HepG2 (cell line): ENCODE results near the gene NCOA7. TPM values are rescaled to one million over a fixed set of nuclear protein-coding genes. Genes with fewer than 3 reads are reported as not detected.

ENCODE experiments used
- ATAC-seq: fragments of 200-7000 bp; cut with Tn5 transposase; 3 replicates; pipeline ENCODE4 v1.9.1; 2020; ENCODE audit warnings: mild to moderate bottlenecking, moderate library complexity
- Bru-seq: library from RNA; stranded (reverse); fragments of 400-500 nt; gene quantifications from one replicate; lab custom pipeline; 2021; lab: Mats Ljungman, UMichigan
- BruChase-seq, 2 experiments: library from RNA; stranded (reverse); fragments of 400-500 nt; gene quantifications; one replicate each; lab custom pipeline; 2021; lab: Mats Ljungman, UMichigan
- BruUV-seq: library from RNA; stranded (reverse); fragments of 400-500 nt; replicated peaks from 2 replicates; lab custom pipeline; 2021; lab: Mats Ljungman, UMichigan
- CTCF ChIA-PET: fragments of 300-600 bp; formaldehyde crosslinking; extraction: SDS; loops from one replicate; lab custom pipeline; 2021; ENCODE audit warnings: low total read pairs, inconsistent platforms, low intra/inter-chr PET ratio; lab: Yijun Ruan, JAX
- POLR2A ChIA-PET: fragments of 350-600 bp; sonication (Branson Sonifier 250); formaldehyde crosslinking; loops from one replicate; lab custom pipeline; 2020; ENCODE audit warnings: antibody characterized with exemption, inconsistent platforms; lab: Yijun Ruan, JAX
- DNase-seq: peaks from one replicate; pipeline ENCODE4 v3.0.0-alpha.2; 2015; ENCODE audit warnings: low spot score
- FAIRE-seq: peaks from 3 replicates; lab custom pipeline; 2011; peaks lifted over from hg19 to GRCh38; lab: Jason Lieb, UNC
- H2AFZ ChIP-seq: one replicate; pipeline ENCODE4 v1.6.1; 2011; ENCODE audit warnings: low read length, inconsistent platforms
- H3K27ac ChIP-seq: fragments of 300-600 bp; 3 replicates; pipeline ENCODE4 v1.8.0; 2011; ENCODE audit warnings: mixed run types, mild to moderate bottlenecking, mixed read lengths, low read length, inconsistent platforms; ENCODE audit not compliant: insufficient read depth; ENCODE audit errors: extremely low read length
- H3K27me3 ChIP-seq, 2 experiments: fragments of 200-600 bp in 1 of 2; 2 replicates in 1 of 2; 3 replicates in 1 of 2; pipeline versions ENCODE4 v1.6.0 to v1.8.0; 2011; ENCODE audit warnings: low read length in 2 of 2, mild to moderate bottlenecking in 2 of 2, moderate library complexity in 2 of 2, inconsistent platforms in 1 of 2; ENCODE audit not compliant: insufficient read depth in 2 of 2, control insufficient read depth in 1 of 2
- H3K36me3 ChIP-seq, 2 experiments: fragments of 200-600 bp in 1 of 2; replicated peaks in 1 of 2; 2 replicates in 1 of 2; 3 replicates in 1 of 2; pipeline versions ENCODE4 v1.5.1 to v1.8.0; 2011; ENCODE audit warnings: low read length in 2 of 2, inconsistent platforms in 1 of 2; ENCODE audit not compliant: insufficient read depth in 2 of 2, control insufficient read depth in 1 of 2
- H3K4me1 ChIP-seq: 2 replicates; pipeline ENCODE4 v1.5.1; 2012; ENCODE audit warnings: low read length, inconsistent platforms; ENCODE audit not compliant: insufficient read depth
- H3K4me2 ChIP-seq: 2 replicates; pipeline ENCODE4 v1.6.0; 2011; ENCODE audit warnings: low read depth, low read length, inconsistent platforms
- H3K4me3 ChIP-seq, 3 experiments: fragments of 200-600 bp in 1 of 3; sonication (generic), shearing (Covaris generic) in 1 of 3; replicated peaks in 1 of 3; 2 replicates each; pipeline ENCODE4 v1.5.1; 2011 to 2016; ENCODE audit warnings: low read length in 3 of 3, inconsistent platforms in 2 of 3, low read depth in 2 of 3, mild to moderate bottlenecking in 2 of 3, control low read depth in 1 of 3, mixed read lengths in 1 of 3; ENCODE audit not compliant: insufficient read depth in 1 of 3
- H3K79me2 ChIP-seq: one replicate; pipeline ENCODE4 v1.6.1; 2011; ENCODE audit warnings: low read length, inconsistent platforms; ENCODE audit not compliant: insufficient read depth
- H3K9ac ChIP-seq: 2 replicates; pipeline ENCODE4 v1.6.0; 2011; ENCODE audit warnings: mild to moderate bottlenecking, low read depth, low read length, inconsistent platforms; ENCODE audit not compliant: insufficient read depth
- H3K9me3 ChIP-seq: 2 replicates; pipeline ENCODE4 v1.5.1; 2012; ENCODE audit warnings: mild to moderate bottlenecking, low read length
- H4K20me1 ChIP-seq: 2 replicates; pipeline ENCODE4 v1.6.0; 2011; ENCODE audit warnings: inconsistent platforms, mild to moderate bottlenecking, low read length, moderate library complexity; ENCODE audit not compliant: insufficient read depth
- GPN1 ChIP-seq: sonication (generic); formaldehyde crosslinking; IDR thresholded peaks from 2 replicates; pipeline ENCODE4 v1.5.1; 2020; ENCODE audit warnings: missing genetic modification reagents, borderline replicate concordance
- NAIF1 ChIP-seq: sonication (generic); formaldehyde crosslinking; IDR thresholded peaks from 2 replicates; pipeline ENCODE4 v1.5.0; 2020; ENCODE audit warnings: mild to moderate bottlenecking, missing genetic modification reagents, borderline replicate concordance
- PHF20 ChIP-seq: sonication (generic); formaldehyde crosslinking; IDR thresholded peaks from 2 replicates; pipeline ENCODE4 v1.5.0; 2020; ENCODE audit warnings: mild to moderate bottlenecking, missing genetic modification reagents
- RARA ChIP-seq: IDR thresholded peaks from 2 replicates; pipeline ENCODE4 v1.6.1; 2016; ENCODE audit warnings: missing genetic modification reagents, missing compliant biosample characterization
- RBAK ChIP-seq: sonication (generic); formaldehyde crosslinking; IDR thresholded peaks from 2 replicates; pipeline ENCODE4 v1.5.1; 2020; ENCODE audit warnings: mild to moderate bottlenecking, missing genetic modification reagents
- THYN1 ChIP-seq: sonication (generic); formaldehyde crosslinking; IDR thresholded peaks from 2 replicates; pipeline ENCODE4 v1.8.1; 2023; ENCODE audit warnings: low read depth, mild to moderate bottlenecking, moderate library complexity, missing genetic modification reagents, borderline replicate concordance
- ZMAT3 ChIP-seq: sonication (generic); formaldehyde crosslinking; conservative IDR thresholded peaks from 2 replicates; pipeline ENCODE4 v1.7.0; 2021; ENCODE audit warnings: missing genetic modification reagents
- ZNF431 ChIP-seq: sonication (generic); formaldehyde crosslinking; IDR thresholded peaks from 2 replicates; pipeline ENCODE4 v1.9.0; 2022; ENCODE audit warnings: missing genetic modification reagents, low read depth, mild to moderate bottlenecking, borderline replicate concordance
- ZNF670 ChIP-seq: sonication (generic); formaldehyde crosslinking; IDR thresholded peaks from 2 replicates; pipeline ENCODE4 v1.8.0; 2022; ENCODE audit warnings: mild to moderate bottlenecking, missing genetic modification reagents, borderline replicate concordance
- WGBS: methylation state at CpG from one replicate; pipeline ENCODE4 v1.1.6; 2017; ENCODE audit warnings: low lambda C conversion rate; 5-methylcytosine and 5-hydroxymethylcytosine counted together
- in situ Hi-C: cut with HindIII; loops from 2 replicates; pipeline ENCODE4 v1.10.0; 2017; ENCODE audit warnings: low pct_unique_long_range_greater_than_20kb; ENCODE audit not compliant: extremely low pct_ligation_motif_present
- intact Hi-C: fragments of 100-400 bp; cut with micrococcal nuclease; formaldehyde crosslinking; loops from one replicate; pipeline ENCODE4 v1.10.0; 2022; ENCODE audit not compliant: unreplicated experiment
- long read RNA-seq, 2 experiments: library from RNA in 1 of 2; library from polyadenylated mRNA in 1 of 2; stranded (forward) in 1 of 2; unstranded in 1 of 2; transcript quantifications; one replicate each; pipeline ENCODE4 v2.0.0, GENCODE V29; 2019 to 2022
- polyA minus RNA-seq, 3 experiments: library from RNA; depleted of rRNA, polyadenylated mRNA; stranded (reverse); fragments of >200 nt; gene quantifications; 2 replicates each; pipeline ENCODE4 v1.2.3, GENCODE V29; 2011; ENCODE audit warnings: low replicate concordance in 1 of 3
- polyA plus RNA-seq, 8 experiments: library from polyadenylated mRNA; depleted of rRNA in 3 of 8; stranded (reverse) in 7 of 8; unstranded in 1 of 8; fragments of >200 nt; fragmentation: Illumina TruSeq in 4 of 8; extraction: Trizol in 4 of 8; gene quantifications; 2 replicates each; pipeline versions ENCODE4 v1.2.1 to v1.2.3, GENCODE V29; 2011 to 2016; ENCODE audit warnings: low read depth in 4 of 8, missing spikeins in 1 of 8, mixed read lengths in 1 of 8; ENCODE audit not compliant: insufficient read depth in 1 of 8
- total RNA-seq, 5 experiments: library from RNA; depleted of rRNA; stranded (reverse); fragments of >200 nt; fragmentation: Illumina TruSeq; extraction: Trizol; gene quantifications; 2 replicates each; pipeline ENCODE4 v1.2.3, GENCODE V29; 2016; ENCODE audit warnings: low read depth in 1 of 5
- TF ChIP-seq, protein P1 (sequence below): sonication (generic); formaldehyde crosslinking; IDR thresholded peaks from 2 replicates; pipeline ENCODE4 v1.4.0; 2020; ENCODE audit warnings: low read depth, missing genetic modification reagents
- TF ChIP-seq, protein P2 (sequence below): sonication (generic); formaldehyde crosslinking; IDR thresholded peaks from 2 replicates; pipeline ENCODE4 v1.8.0; 2022; ENCODE audit warnings: missing genetic modification reagents, mild to moderate bottlenecking, inconsistent platforms, borderline replicate concordance

NCOA7 gene
- total RNA-seq (2016; rRNA removed; fragmentation: Illumina TruSeq; extraction: Trizol) (13.6 and 24.3 TPM in 2 replicates), polyA plus RNA-seq (2011; rRNA removed) (18.7 and 20.8 TPM in 2 replicates), polyA minus RNA-seq (2011; rRNA and poly(A)+ RNA removed; ENCODE audit: low replicate concordance) (42.4 and 115 TPM in 2 replicates), Bru-seq, nascent RNA (percentile 83 among the genes with signal in this experiment), BruChase-seq, experiment 1, labeled RNA remaining after a 6-hour chase (percentile 70 among the genes with signal in this experiment), BruChase-seq, experiment 2, labeled RNA remaining after a 2-hour chase (percentile 68 among the genes with signal in this experiment)
- 2.1 and 2.2 TPM in 2 replicates for total RNA-seq (2016; cell fraction: cytosol; rRNA removed; fragmentation: Illumina TruSeq; extraction: Trizol; ENCODE audit: low read depth)
- 14.1 and 25.5 TPM in 2 replicates for total RNA-seq (2016; cell fraction: insoluble cytoplasmic fraction; rRNA removed; fragmentation: Illumina TruSeq; extraction: Trizol)
- 5.1 and 5.6 TPM in 2 replicates for total RNA-seq (2016; cell fraction: membrane; rRNA removed; fragmentation: Illumina TruSeq; extraction: Trizol)
- total RNA-seq (2016; cell fraction: nucleus; rRNA removed; fragmentation: Illumina TruSeq; extraction: Trizol): 15.2 and 17.1 TPM in 2 replicates
- 14.9 and 15.1 TPM in 2 replicates for polyA plus RNA-seq (2011; cell fraction: cytosol; rRNA removed)
- 10.3 and 11.5 TPM in 2 replicates for polyA plus RNA-seq (2011; cell fraction: nucleus; rRNA removed)
- 12.9 and 15.2 TPM in 2 replicates for polyA plus RNA-seq (2012)
- polyA plus RNA-seq (2016; cell fraction: cytosol; fragmentation: Illumina TruSeq; extraction: Trizol; ENCODE audit: low read depth): 0.77 and 0.88 TPM in 2 replicates
- 18.7 and 19.3 TPM in 2 replicates for polyA plus RNA-seq (2016; cell fraction: insoluble cytoplasmic fraction; fragmentation: Illumina TruSeq; extraction: Trizol; ENCODE audit: low read depth)
- 3.2 and 3.7 TPM in 2 replicates for polyA plus RNA-seq (2016; cell fraction: membrane; fragmentation: Illumina TruSeq; extraction: Trizol; ENCODE audit: low read depth)
- 21.0 and 23.4 TPM in 2 replicates for polyA plus RNA-seq (2016; cell fraction: nucleus; fragmentation: Illumina TruSeq; extraction: Trizol; ENCODE audit: insufficient read depth, low read depth)
- 19.9 and 21.1 TPM in 2 replicates for polyA minus RNA-seq (2011; cell fraction: cytosol; rRNA and poly(A)+ RNA removed)
- 29.4 and 39.5 TPM in 2 replicates for polyA minus RNA-seq (2011; cell fraction: nucleus; rRNA and poly(A)+ RNA removed)
- long read RNA-seq, experiment 1, partial matches to known transcripts: 4 of 11 reads
- long read RNA-seq, experiment 1, other reads (novel, unspliced or antisense): 3 of 11 reads
- long read RNA-seq, experiment 2, partial matches to known transcripts: 1 of 35 reads
- long read RNA-seq, experiment 2, other reads (novel, unspliced or antisense): 33 of 35 reads

DNA sequence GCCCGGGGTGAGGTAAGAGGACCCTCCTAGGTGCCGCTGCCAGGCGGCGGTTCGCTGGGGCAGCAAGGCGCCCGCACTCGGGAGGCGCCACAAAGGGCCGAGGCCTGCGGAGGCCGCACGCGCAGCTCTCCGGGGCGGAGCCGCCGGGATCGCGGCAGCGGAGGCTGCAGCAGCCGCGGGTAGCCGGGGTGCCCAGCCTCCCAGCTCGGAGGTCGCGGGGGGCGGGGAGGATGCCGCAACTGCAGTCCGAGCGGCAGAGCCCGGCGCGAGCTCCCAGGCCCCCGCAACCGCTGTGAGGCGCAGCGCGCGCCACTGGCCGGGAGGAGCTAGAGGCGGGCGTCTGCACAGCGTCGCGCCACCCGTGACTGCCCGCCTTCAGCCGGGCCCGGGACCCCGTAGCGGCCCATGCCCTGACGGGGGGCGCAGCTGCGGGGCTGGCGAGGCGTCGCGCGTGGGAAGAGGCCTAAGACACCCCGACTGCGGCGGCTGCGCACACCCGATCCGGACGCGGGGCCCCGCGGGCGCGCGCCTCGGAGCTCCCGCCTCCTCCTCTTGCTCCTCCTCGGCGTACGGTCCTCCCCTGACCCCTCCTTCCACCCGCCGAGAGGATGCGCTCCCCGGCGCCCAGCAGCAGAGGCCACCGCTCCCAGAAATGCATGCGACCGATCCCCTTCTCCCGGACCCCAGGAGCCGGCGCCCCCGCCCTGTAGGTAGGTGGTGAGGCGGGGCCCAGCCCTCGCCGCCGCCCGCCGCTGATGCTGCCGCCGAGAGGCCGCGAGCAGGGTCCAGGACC, at the start of gene NCOA7:
NCOA7 (plus strand) TSS at position 603 of the 793 bp plus-strand sequence. CDS start 24,395 bp downstream, outside the sequence.
- Histone ChIP-seq H3K27me3 (no peaks in the 10 kb centered on the region; a peak in 2 of 5 replicates), H3K4me1 (peaks cover 42% of the 10 kb centered on the region), H3K36me3 (no peaks in the 10 kb centered on the region), H3K9me3 (no peaks in the 10 kb centered on the region), H2AFZ (peak within 1 kb of the TSS; percentile 93), H3K79me2 (peaks cover 26% of the 10 kb centered on the region), H3K9ac (peak within 1 kb of the TSS; percentile 83), H3K4me2 (peak within 1 kb of the TSS; percentile 87), H3K4me3 (peak within 1 kb of the TSS; percentile 90 to 97 (median 94)), H4K20me1 (no peaks in the 10 kb centered on the region), H3K27ac (peak within 1 kb of the TSS; percentile 88)
- ATAC-seq (peak; percentile 89), FAIRE-seq (no peak), DNase-seq (peak; percentile 65)
- POLR2A ChIA-PET: interaction anchor here (0.6 to 4.0 kb wide), 27 partner anchors 9 to 1476 kb away, joined by 3 to 107 read pairs (median 3); partner anchors contain the start of genes HDDC2, HEY2, HINT3 and RNF146
- WGBS: 1% methylated on average over 62 of the region's 100 CpGs
- intact Hi-C loops: loop anchor here (1.0 to 5.0 kb wide), 7 partner anchors 30 to 196 kb away; partner anchors contain the start of gene TRMT11
- BruUV-seq: no TSS peak
- CTCF ChIA-PET: interaction anchor here (1.4 kb wide), 1 partner anchor 68 kb away, joined by 4 read pairs; no protein-coding TSS in a partner anchor
- in situ Hi-C loops: loop anchor here (5.0 kb wide), 1 partner anchor 162 kb away; no protein-coding TSS in a partner anchor
- TF ChIP-seq, protein P1, sequence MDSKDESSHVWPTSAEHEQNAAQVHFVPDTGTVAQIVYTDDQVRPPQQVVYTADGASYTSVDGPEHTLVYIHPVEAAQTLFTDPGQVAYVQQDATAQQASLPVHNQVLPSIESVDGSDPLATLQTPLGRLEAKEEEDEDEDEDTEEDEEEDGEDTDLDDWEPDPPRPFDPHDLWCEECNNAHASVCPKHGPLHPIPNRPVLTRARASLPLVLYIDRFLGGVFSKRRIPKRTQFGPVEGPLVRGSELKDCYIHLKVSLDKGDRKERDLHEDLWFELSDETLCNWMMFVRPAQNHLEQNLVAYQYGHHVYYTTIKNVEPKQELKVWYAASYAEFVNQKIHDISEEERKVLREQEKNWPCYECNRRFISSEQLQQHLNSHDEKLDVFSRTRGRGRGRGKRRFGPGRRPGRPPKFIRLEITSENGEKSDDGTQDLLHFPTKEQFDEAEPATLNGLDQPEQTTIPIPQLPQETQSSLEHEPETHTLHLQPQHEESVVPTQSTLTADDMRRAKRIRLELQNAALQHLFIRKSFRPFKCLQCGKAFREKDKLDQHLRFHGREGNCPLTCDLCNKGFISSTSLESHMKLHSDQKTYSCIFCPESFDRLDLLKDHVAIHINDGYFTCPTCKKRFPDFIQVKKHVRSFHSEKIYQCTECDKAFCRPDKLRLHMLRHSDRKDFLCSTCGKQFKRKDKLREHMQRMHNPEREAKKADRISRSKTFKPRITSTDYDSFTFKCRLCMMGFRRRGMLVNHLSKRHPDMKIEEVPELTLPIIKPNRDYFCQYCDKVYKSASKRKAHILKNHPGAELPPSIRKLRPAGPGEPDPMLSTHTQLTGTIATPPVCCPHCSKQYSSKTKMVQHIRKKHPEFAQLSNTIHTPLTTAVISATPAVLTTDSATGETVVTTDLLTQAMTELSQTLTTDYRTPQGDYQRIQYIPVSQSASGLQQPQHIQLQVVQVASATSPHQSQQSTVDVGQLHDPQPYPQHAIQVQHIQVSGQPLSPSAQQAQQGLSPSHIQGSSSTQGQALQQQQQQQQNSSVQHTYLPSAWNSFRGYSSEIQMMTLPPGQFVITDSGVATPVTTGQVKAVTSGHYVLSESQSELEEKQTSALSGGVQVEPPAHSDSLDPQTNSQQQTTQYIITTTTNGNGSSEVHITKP (CRISPR knock-in tag): no peak
- TF ChIP-seq, protein P2, sequence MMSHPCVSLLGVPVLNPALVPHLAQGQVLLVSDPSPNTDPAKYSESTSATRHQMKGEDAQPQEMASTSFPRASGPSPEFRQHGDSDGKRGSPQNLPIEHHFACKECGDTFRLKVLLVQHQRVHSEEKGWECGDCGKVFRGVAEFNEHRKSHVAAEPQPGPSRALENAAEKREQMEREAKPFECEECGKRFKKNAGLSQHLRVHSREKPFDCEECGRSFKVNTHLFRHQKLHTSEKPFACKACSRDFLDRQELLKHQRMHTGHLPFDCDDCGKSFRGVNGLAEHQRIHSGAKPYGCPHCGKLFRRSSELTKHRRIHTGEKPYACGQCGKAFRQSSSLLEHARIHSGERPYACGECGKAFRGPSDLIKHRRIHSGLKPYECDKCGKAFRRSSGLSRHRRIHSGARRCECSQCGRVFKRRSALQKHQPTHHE (CRISPR knock-in tag): 0 out of 2 replicates have a peak, but pooled peaks have one; percentile 33
- TF ChIP-seq RARA (CRISPR knock-in tag) (0 out of 2 replicates have a peak, but pooled peaks have one; percentile 22), ZMAT3 (CRISPR knock-in tag) (peak; percentile 73; the same call in 1 of the 2 replicates), ZNF431 (CRISPR knock-in tag) (peak; percentile 97), PHF20 (CRISPR knock-in tag) (peak; percentile 67; the same call in 1 of the 2 replicates), RBAK (CRISPR knock-in tag) (no peak), THYN1 (CRISPR knock-in tag) (no peak), ZNF670 (CRISPR knock-in tag) (no peak), NAIF1 (CRISPR knock-in tag) (no peak), GPN1 (CRISPR knock-in tag) (no peak)
